Tibial artery (tissue), 4 donors: ENCODE data around the gene ATP11A.

Experiments used
- DNase-seq, 2 donors: peaks; one replicate each; pipeline ENCODE4 v3.0.0-alpha.2; 2019
- H3K27ac ChIP-seq, 2 donors: fragments of 200-600 bp; sonication (generic) in 1 of 2; 1 replicate in 1 of 2; 2 replicates in 1 of 2; pipeline ENCODE4 v1.5.1; 2018 to 2019; ENCODE audit warnings: mild to moderate bottlenecking in 1 of 2
- H3K27me3 ChIP-seq, 2 donors: fragments of 200-600 bp; sonication (generic) in 1 of 2; one replicate each; pipeline versions ENCODE4 v1.5.1 to v1.6.0; 2016 to 2019
- H3K36me3 ChIP-seq, 3 donors: fragments of 200-600 bp; sonication (generic) in 2 of 3; one replicate each; pipeline ENCODE4 v1.5.1; 2016 to 2019; ENCODE audit warnings: mild to moderate bottlenecking in 2 of 3
- H3K4me1 ChIP-seq, 4 donors: fragments of 200-600 bp; sonication (generic) in 2 of 4; 1 replicate in 3 of 4; 2 replicates in 1 of 4; pipeline ENCODE4 v1.5.1; 2016 to 2019
- H3K4me3 ChIP-seq, 2 donors: fragments of 200-600 bp; sonication (generic) in 1 of 2; 1 replicate in 1 of 2; 2 replicates in 1 of 2; pipeline ENCODE4 v1.5.1; 2018 to 2019; ENCODE audit warnings: mild to moderate bottlenecking in 2 of 2
- H3K9me3 ChIP-seq, 3 donors: fragments of 200-600 bp; sonication (generic) in 1 of 3; one replicate each; pipeline ENCODE4 v1.5.1; 2016 to 2019
- intact Hi-C: fragments of 100-400 bp; cut with DNase I; formaldehyde crosslinking; loops from one replicate; pipeline ENCODE4 v1.15.0; 2023; ENCODE audit warnings: low total_unique reads
- TF ChIP-seq, protein P1 (sequence below), 2 experiments: fragments of 200-600 bp in 1 of 2; fragments of 450-650 bp in 1 of 2; IDR thresholded peaks; one replicate each; pipeline ENCODE4 v1.5.1; 2017 to 2019; ENCODE audit warnings: antibody characterized with exemption in 2 of 2, mild to moderate bottlenecking in 1 of 2, moderate library complexity in 1 of 2

The ATP11A gene

DNA sequence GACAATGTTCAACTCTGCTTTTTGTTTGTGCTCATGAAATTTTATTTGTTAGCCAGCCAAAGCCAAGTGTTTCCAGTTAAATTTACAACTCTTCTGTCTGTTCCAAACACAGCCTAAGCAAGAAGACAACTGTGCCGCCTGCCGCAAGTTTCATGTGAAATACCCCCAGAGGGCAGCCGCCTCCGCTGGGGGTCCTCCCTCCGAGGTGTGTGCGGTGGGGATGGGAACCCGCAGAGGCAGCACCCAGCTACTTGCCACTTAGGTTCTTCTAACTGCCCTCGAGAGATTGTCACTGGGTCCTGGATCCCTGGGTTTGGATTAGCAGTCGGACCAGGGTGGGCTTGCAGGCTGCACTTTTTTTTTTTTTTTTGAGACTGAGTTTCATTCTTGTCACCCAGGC lies 28.5 kb downstream of the ATP11A start:
- peak; percentile 14 to 52 for DNase-seq
- Histone ChIP-seq H3K9me3 (peaks cover 0 to 8% (median 2%) of the 10 kb centered on the region in 3 donors), H3K27ac (no peak overlapping the region), H3K4me3 (no peak overlapping the region), H3K4me1 (peaks cover 0 to 6% (median 2%) of the 10 kb centered on the region in 4 donors), H3K36me3 (no peaks in the 10 kb centered on the region), H3K27me3 (no peaks in the 10 kb centered on the region)
- intact Hi-C loops = no loop called here
- TF ChIP-seq, protein P1, sequence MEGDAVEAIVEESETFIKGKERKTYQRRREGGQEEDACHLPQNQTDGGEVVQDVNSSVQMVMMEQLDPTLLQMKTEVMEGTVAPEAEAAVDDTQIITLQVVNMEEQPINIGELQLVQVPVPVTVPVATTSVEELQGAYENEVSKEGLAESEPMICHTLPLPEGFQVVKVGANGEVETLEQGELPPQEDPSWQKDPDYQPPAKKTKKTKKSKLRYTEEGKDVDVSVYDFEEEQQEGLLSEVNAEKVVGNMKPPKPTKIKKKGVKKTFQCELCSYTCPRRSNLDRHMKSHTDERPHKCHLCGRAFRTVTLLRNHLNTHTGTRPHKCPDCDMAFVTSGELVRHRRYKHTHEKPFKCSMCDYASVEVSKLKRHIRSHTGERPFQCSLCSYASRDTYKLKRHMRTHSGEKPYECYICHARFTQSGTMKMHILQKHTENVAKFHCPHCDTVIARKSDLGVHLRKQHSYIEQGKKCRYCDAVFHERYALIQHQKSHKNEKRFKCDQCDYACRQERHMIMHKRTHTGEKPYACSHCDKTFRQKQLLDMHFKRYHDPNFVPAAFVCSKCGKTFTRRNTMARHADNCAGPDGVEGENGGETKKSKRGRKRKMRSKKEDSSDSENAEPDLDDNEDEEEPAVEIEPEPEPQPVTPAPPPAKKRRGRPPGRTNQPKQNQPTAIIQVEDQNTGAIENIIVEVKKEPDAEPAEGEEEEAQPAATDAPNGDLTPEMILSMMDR (IDR thresholded peaks at IDR 0.05) = no peak

DNA sequence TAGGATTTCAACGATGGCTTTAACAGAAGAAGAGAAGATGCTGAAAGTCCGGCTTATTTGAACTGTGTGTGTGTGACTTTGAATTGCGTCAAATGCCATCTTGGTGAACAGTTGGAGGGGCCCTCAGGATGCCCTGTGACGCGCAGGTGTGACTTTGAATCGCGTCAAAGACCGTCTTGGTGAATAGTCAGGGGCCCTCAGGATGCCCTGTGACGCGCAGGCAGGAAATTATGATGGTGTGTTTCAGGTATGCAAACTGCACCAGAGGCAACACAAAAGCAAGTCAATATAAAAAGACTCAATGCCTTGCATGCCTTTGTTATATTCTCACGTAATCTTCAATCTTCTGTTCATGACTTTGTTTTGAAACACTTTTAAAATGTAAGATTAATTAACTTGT lies 29.2 kb downstream of the ATP11A start:
- intact Hi-C loops = no loop called here
- H3K27ac ChIP-seq = no peak overlapping the region
- H3K9me3 ChIP-seq = peaks cover 0 to 8% (median 2%) of the 10 kb centered on the region in 3 donors
- H3K4me3 ChIP-seq = no peak overlapping the region
- peak in 1 of 2 donors; percentile 5 for DNase-seq
- H3K36me3 ChIP-seq = no peaks in the 10 kb centered on the region
- no peaks in the 10 kb centered on the region for H3K27me3 ChIP-seq
- TF ChIP-seq, protein P1 (IDR thresholded peaks at IDR 0.05) = no peak
- peaks cover 0 to 6% (median 2%) of the 10 kb centered on the region in 4 donors for H3K4me1 ChIP-seq

DNA sequence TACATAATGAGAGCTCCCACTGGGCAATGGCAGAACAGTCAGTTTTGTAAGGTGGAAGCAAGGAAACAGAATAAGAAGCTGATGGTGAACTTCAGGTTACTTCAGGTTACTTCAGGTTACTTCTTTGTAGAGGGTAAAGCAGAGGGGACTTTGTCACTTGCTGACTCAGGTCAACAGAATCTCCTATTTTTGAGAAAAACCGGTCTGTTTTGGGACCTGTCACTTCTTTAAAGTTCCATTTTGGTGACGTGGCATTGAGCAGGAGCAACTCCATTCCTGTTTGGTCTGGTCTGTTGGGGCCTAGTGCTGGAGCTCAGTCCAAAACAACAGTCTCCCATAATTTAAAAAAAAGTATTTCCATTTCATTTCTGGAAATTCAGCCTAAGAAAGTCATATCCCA lies 29.7 kb downstream of the ATP11A start:
- Histone ChIP-seq H3K27me3 (no peaks in the 10 kb centered on the region), H3K27ac (no peak overlapping the region), H3K36me3 (no peaks in the 10 kb centered on the region), H3K9me3 (peaks cover 0 to 6% (median under 1%) of the 10 kb centered on the region in 3 donors), H3K4me3 (no peak overlapping the region), H3K4me1 (peaks cover 0 to 6% (median 2%) of the 10 kb centered on the region in 4 donors)
- no peak for DNase-seq
- TF ChIP-seq, protein P1 (IDR thresholded peaks at IDR 0.05) = no peak
- intact Hi-C loops = no loop called here

DNA sequence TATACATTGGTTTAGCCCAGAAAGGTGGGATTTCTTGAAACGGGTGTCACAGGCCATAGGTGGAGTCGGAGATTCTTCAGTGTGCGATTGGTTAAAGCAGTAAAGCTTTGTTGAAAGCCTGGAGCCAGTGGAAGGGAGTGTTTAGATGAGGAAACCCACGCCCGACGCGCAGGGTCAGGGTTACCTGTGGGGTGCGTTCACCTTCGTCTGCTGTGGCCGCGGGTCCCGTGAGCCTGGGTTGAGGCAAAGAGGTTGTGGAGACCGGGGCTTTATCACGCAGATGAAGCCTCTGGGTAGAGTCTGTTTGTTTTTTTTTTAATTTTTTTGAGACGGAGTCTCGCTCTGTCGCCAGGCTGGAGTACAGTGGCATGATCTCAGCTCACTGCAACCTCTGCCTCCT lies 30.4 kb downstream of the ATP11A start:
- Histone ChIP-seq H3K36me3 (no peaks in the 10 kb centered on the region), H3K4me3 (no peak overlapping the region), H3K4me1 (peaks cover 0 to 6% (median 2%) of the 10 kb centered on the region in 4 donors), H3K27me3 (no peaks in the 10 kb centered on the region), H3K27ac (no peak overlapping the region), H3K9me3 (no peaks in the 10 kb centered on the region)
- TF ChIP-seq, protein P1 (IDR thresholded peaks at IDR 0.05) = no peak
- peak in 1 of 2 donors; percentile 12 for DNase-seq
- intact Hi-C loops = no loop called here

DNA sequence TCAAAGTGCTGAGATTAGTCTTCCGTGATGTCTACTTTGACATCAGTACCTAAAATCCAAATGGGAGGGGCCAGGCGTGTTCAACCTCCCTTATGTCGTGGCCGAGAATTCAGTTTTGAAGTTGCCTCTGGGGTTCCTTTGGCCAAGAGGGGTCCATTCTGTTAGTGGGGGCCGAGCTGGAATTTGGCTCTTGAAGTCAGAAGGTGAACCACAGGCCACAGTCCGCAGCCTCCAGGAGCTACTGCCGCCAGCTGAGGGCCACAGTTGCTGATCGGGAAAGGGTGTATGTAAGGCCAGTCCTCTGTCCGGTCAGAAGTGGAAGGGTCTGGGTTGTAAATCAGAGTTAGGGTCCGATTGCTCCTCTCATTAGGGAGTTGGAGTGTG lies 31.0 kb downstream of the ATP11A start:
- H3K4me3 ChIP-seq = no peak overlapping the region
- TF ChIP-seq, protein P1 (IDR thresholded peaks at IDR 0.05) = no peak
- intact Hi-C loops = no loop called here
- H3K27ac ChIP-seq = no peak overlapping the region
- peak in 1 of 2 donors; percentile 1 for DNase-seq
- H3K9me3 ChIP-seq = no peaks in the 10 kb centered on the region
- no peaks in the 10 kb centered on the region for H3K36me3 ChIP-seq
- H3K4me1 ChIP-seq = peaks cover 0 to 7% (median 5%) of the 10 kb centered on the region in 4 donors
- no peaks in the 10 kb centered on the region for H3K27me3 ChIP-seq
